Muscle of leg (tissue), 11 donors: ENCODE data around the gene RPS2. TPM values are rescaled to one million over a fixed set of nuclear protein-coding genes. Genes with fewer than 3 reads are reported as not detected.
"Not testable (repeated sequence)": the region's sequence is repeated elsewhere in the genome, so short reads cannot be mapped to it uniquely, and the experiment has no call there.

Experiments used
- DNase-seq: peaks from one replicate; pipeline ENCODE4 v3.0.0; 2013
- H3K27ac ChIP-seq: one replicate; pipeline ENCODE4 v1.5.1; 2013; ENCODE audit warnings: mild to moderate bottlenecking, low read length, control low read depth
- H3K27me3 ChIP-seq: one replicate; pipeline ENCODE4 v1.6.1; 2013; ENCODE audit warnings: low read length; ENCODE audit not compliant: control insufficient read depth, insufficient read depth
- H3K36me3 ChIP-seq: one replicate; pipeline ENCODE4 v1.6.1; 2013; ENCODE audit warnings: low read length; ENCODE audit not compliant: control insufficient read depth, insufficient read depth
- H3K4me1 ChIP-seq: one replicate; pipeline ENCODE4 v1.6.1; 2013; ENCODE audit warnings: low read length; ENCODE audit not compliant: control insufficient read depth, insufficient read depth
- H3K4me3 ChIP-seq: one replicate; pipeline ENCODE4 v1.5.1; 2013; ENCODE audit warnings: low read length, control low read depth
- H3K9me3 ChIP-seq: replicated peaks from 2 replicates; pipeline ENCODE4 v1.6.1; 2013; ENCODE audit warnings: low read depth, low read length; ENCODE audit not compliant: control insufficient read depth
- WGBS: methylation state at CpG from one replicate; pipeline ENCODE4 v1.1.5; 2013; ENCODE audit warnings: missing lambda C conversion rate; ENCODE audit not compliant: insufficient coverage; 5-methylcytosine and 5-hydroxymethylcytosine counted together
- polyA plus RNA-seq, 8 donors: library from polyadenylated mRNA; unstranded; fragments of 120-200 nt; gene quantifications; one replicate each; pipeline versions ENCODE4 v1.2.1 to v1.2.3, GENCODE V29; 2013; ENCODE audit warnings: inconsistent platforms in 1 of 8, low replicate concordance in 1 of 8; ENCODE audit not compliant: insufficient read length in 8 of 8, insufficient read depth in 1 of 8
- total RNA-seq: library from RNA; stranded (reverse); fragments of 120-200 nt; gene quantifications from one replicate; pipeline ENCODE4 v1.2.4, GENCODE V29; 2013

RPS2 gene
- total and polyA plus RNA-seq, 9 donors, result 2,334 to 3,712 (median 3,453) TPM

- under 1% methylated on average over 64 of the region's 77 CpGs for WGBS
- Histone ChIP-seq H3K4me1 (peaks cover 36% of the 10 kb centered on the region), H3K27me3 (no peaks in the 10 kb centered on the region), H3K4me3 (peak within 1 kb of the TSS; percentile 93), H3K27ac (peak within 1 kb of the TSS; percentile 86), H3K36me3 (peaks cover 23% of the 10 kb centered on the region), H3K9me3 (no peaks in the 10 kb centered on the region)
- peak; percentile 99 for DNase-seq
Observed at GRCh38 chr16:1942810-1943726, 21.6 kb downstream of the RPS2 start, which contains the start of gene MSRB1. Gene MSRB1 (minus strand): TSS chr16:1943199. CDS start chr16:1943156, 43 bp downstream.

GRCh38 chr16:1942047-1942809 lies 22.4 kb downstream of the RPS2 start:
- Histone ChIP-seq H3K36me3 (peaks cover 31% of the 10 kb centered on the region), H3K4me3 (peak overlapping the region; percentile 93), H3K27me3 (no peaks in the 10 kb centered on the region), H3K9me3 (no peaks in the 10 kb centered on the region), H3K27ac (peak overlapping the region; percentile 78), H3K4me1 (peaks cover 32% of the 10 kb centered on the region)
- DNase-seq, result peak; percentile 42
- WGBS, result 24% methylated on average over 12 of the region's 17 CpGs

GRCh38 chr16:1941162-1942046 lies 23.2 kb downstream of the RPS2 start:
- WGBS, result 79% methylated on average over 27 of the region's 30 CpGs
- H3K4me1 ChIP-seq, result peaks cover 27% of the 10 kb centered on the region
- H3K4me3 ChIP-seq, result peak overlapping the region; percentile 93
- peaks cover 37% of the 10 kb centered on the region for H3K36me3 ChIP-seq
- H3K27ac ChIP-seq, result peak overlapping the region; percentile 78
- no peaks in the 10 kb centered on the region for H3K9me3 ChIP-seq
- DNase-seq, result no peak
- H3K27me3 ChIP-seq, result no peaks in the 10 kb centered on the region

DNA sequence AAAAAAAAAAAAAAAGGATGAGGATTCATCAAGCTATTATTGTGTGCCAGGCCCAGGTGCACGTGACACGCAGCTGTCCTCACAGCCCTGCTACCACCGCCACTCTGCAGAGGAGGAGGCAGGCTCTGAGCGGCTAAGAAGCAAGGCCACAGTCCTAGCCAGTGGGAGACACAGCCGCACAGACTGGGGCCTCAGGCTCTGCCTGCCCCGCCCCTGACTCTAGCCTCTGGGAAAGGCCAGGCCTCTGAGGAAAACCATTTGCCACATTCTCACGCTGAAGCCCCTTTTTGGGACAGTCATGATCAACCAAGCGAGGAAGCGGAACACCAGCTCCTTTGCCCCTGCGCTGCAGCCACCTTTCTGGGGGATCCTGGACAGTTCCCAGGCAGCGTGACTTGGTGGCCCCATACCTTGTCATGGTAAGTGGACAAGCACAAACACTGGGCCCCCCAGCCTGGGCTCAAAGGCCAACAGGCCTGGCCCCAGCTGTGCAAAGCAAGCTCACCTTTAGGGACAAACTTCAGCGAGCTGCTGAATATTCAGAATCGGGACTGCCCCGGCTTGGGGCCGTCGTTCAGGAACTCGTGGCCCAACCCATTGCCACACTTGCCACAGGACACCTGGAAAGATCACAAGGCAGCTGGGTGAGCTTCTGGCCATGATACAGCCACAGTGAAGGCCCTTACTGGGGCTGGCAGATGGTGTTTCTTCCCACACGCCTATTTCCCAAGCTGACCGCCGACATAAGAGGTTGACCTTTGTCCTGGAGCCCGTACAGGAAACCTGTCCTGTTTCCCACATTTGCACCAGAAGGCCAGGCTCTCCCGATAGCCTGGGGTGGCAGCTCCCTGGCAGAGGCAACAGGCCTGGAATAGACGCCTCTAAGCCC lies 24.1 kb downstream of the RPS2 start:
- Histone ChIP-seq H3K27ac (peak overlapping the region; percentile 42), H3K4me1 (peaks cover 28% of the 10 kb centered on the region), H3K9me3 (no peaks in the 10 kb centered on the region), H3K36me3 (peaks cover 37% of the 10 kb centered on the region), H3K27me3 (no peaks in the 10 kb centered on the region), H3K4me3 (no peak overlapping the region)
- 89% methylated on average over 22 of the region's 23 CpGs for WGBS
- DNase-seq, result no peak

- not testable (repeated sequence) for H3K27me3 ChIP-seq, H3K27ac ChIP-seq, DNase-seq, H3K4me3 ChIP-seq, H3K9me3 ChIP-seq
- peaks cover 30% of the 10 kb centered on the region for H3K4me1 ChIP-seq
- 91% methylated on average over 5 of the region's 8 CpGs for whole genome bisulfite sequencing
- H3K36me3 ChIP-seq, result peaks cover 37% of the 10 kb centered on the region
Observed at GRCh38 chr16:1939833-1940232, 24.8 kb downstream of the RPS2 start.

- Histone ChIP-seq H3K27me3 (no peaks in the 10 kb centered on the region), H3K27ac (no peak overlapping the region), H3K36me3 (peaks cover 37% of the 10 kb centered on the region), H3K4me1 (peaks cover 30% of the 10 kb centered on the region), H3K9me3 (no peaks in the 10 kb centered on the region), H3K4me3 (no peak overlapping the region)
- 93% methylated on average over 17 of the region's 17 CpGs for WGBS
- DNase-seq, result no peak
Observed at GRCh38 chr16:1938910-1939309, 25.7 kb downstream of the RPS2 start.

- 91% methylated on average over 9 of the region's 10 CpGs for WGBS
- peaks cover 3% of the 10 kb centered on the region for H3K27me3 ChIP-seq
- H3K4me1 ChIP-seq, result peaks cover 28% of the 10 kb centered on the region
Observed at GRCh38 chr16:1938316-1938715, 26.3 kb downstream of the RPS2 start.

GRCh38 chr16:1936945-1937479 lies 27.6 kb downstream of the RPS2 start:
- Histone ChIP-seq H3K36me3 (peaks cover 37% of the 10 kb centered on the region), H3K4me1 (peaks cover 21% of the 10 kb centered on the region), H3K4me3 (no peak overlapping the region), H3K27me3 (peaks cover 5% of the 10 kb centered on the region), H3K27ac (no peak overlapping the region), H3K9me3 (no peaks in the 10 kb centered on the region)
- 94% methylated on average over 5 of the region's 11 CpGs for WGBS
- DNase-seq, result no peak

More at GRCh38 chr16:1938316-1938715, 26.3 kb downstream of the RPS2 start:
- no peak for DNase-seq
- H3K4me3 ChIP-seq, result no peak overlapping the region
- no peaks in the 10 kb centered on the region for H3K9me3 ChIP-seq
- no peak overlapping the region for H3K27ac ChIP-seq
- peaks cover 37% of the 10 kb centered on the region for H3K36me3 ChIP-seq
